Hepatocyte (in vitro differentiated cells): ENCODE data around the gene TBX21.

Source experiments
- CTCF ChIP-seq: fragments of 200-600 bp; sonication (generic); IDR thresholded peaks from 2 replicates; pipeline ENCODE4 v1.5.1; 2016; ENCODE audit warnings: antibody characterized with exemption, mild to moderate bottlenecking; ENCODE audit not compliant: poor library complexity
- EZH2 ChIP-seq: fragments of 200-600 bp; sonication (generic); IDR thresholded peaks from 2 replicates; pipeline ENCODE4 v1.6.1; 2016; ENCODE audit warnings: antibody characterized with exemption, mild to moderate bottlenecking, borderline replicate concordance
- EZH2phosphoT487 ChIP-seq: fragments of 200-600 bp; sonication (generic); IDR thresholded peaks from one replicate; pipeline ENCODE4 v1.6.1; 2018; ENCODE audit warnings: antibody characterized with exemption, mild to moderate bottlenecking, low read depth, moderate library complexity; ENCODE audit not compliant: unreplicated experiment, severe bottlenecking

GRCh38 chr17:47731396-47731795, 1.6 kb upstream of the TBX21 start:
- TF ChIP-seq CTCF = no peak
- no peak for TF ChIP-seq EZH2
- no peak for TF ChIP-seq EZH2phosphoT487
